NCI-H2029 (cell line): Measurements from ENCODE around the gene CHRM3.
"Not testable (repeated sequence)": the region's sequence is repeated elsewhere in the genome, so short reads cannot be mapped to it uniquely, and the experiment has no call there.

Experiments
- DNase-seq: peaks from one replicate; lab custom pipeline; 2025; lab: John Stamatoyannopoulos, UW

CHRM3 gene

GRCh38 chr1:239386453-239387303 is at the start of gene CHRM3:
Gene CHRM3, plus strand, starts transcription at chr1:239386568. Its CDS starts 520,884 bp downstream, at chr1:239907452.
- no peak for DNase-seq

GRCh38 chr1:239337799-239338430 is 48.5 kb upstream of the CHRM3 start:
- DNase-seq = no peak

DNA sequence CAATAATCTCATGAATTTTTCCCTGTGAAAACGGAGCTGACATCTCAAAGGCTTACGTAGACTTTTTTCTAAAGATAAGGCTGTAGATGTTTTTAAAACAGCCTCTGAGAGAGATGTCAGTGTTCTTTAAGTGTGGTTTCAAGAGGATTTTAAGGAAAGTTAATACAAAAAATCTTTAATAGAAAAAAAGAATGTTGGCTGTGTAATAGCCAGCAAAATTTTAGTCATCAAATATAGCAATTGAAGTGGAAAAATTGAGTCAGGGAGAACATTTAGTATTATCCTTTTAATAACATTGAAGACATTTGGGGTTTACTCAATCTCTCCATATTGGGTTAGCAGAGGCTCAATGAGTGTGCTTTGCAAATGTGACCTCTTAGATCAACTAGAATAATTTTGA is 38.6 kb upstream of the CHRM3 start:
- no peak for DNase-seq

DNA sequence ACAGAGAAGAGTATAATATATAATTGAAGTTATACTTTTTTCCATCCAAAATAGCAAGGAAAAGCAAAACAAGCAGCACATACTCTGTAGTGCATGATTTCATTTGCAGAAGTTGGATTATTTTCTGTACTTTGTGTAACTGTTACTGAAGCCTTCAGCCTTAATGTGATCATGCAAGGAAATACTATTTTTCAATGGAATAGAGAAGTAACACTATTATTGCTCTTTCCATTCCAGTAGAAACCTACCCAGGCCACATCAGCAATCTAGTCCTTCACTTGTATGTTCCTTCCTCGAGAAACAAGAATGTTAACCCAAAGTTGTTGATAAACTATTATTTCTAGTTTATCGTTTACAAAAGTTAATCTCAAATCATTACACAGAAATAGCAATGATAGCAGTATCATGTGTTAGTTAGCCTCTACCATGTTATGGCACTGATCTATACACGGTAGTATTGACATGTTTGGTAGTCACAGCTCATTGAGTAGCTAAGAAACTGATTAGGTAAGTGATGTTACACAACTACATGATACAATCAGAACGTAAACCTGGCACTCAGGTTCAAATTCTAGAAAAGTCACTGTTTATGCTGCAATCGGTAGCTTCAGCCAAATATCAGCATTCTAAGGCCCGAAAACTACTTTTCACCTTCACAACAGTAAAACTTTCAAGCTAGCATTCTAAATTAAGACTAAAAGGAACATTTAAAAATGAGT is 37.6 kb upstream of the CHRM3 start:
- no peak for DNase-seq

- no peak for DNase-seq
Observed at GRCh38 chr1:239349699-239350098, 36.7 kb upstream of the CHRM3 start.

DNA sequence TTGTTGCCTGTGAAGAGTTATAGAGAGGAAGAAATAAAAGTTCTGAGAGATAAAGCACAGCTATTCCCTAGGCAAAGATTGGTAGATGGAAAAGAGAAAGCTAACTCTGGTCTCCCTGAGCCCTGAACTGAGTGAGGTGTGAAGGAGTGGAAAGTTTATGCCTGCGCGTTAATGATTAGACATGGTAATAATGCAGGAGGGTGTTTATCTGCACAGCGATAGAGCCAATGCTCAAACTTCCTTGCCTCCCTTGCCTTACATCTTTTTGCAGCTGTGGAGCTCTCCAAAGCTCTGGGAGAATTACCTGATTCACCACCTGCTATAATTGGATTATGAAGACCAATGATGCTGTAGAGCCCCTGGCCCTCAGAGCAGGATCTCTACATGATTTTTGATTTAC is 32.8 kb upstream of the CHRM3 start:
- no peak for DNase-seq

DNA sequence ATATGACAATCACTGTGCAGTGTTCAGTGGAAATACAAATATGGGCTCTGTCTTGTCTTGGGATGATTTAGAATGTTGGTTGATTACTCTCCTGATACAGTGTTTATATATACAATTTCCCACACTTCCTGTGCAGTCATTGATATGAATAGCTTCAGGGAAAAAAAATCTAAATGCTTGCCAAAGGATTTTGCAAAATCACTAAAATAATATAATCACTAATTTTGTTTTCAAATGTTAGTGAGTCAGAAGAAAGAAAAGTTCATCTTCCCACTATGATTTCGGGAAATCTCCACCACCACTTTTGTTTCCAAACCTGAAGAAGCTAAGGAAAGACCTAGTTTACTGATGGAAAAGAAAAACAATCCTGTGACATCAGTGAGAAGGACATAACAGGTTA is 32.1 kb upstream of the CHRM3 start:
- no peak for DNase-seq

DNA sequence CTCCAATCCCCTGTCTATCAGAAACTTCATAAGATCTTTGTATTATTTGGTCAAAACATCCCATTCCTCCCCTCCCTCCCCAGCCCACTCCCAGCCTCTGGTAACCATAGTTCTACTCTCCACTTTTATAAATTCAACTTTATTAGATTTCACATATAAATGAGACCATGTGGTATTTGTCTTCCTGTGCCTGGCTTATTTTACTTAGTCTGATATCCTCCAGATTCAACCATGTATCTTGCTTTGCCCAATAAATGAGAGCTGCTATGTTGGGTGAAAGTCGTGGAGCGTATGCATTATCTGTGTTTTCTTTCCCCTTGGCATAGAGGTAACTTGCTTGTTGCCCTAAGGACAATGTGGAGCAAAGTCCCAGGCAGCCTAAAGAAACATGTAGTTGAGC is 28.5 kb upstream of the CHRM3 start:
- DNase-seq = no peak

- no peak for DNase-seq
Observed at GRCh38 chr1:239361403-239361802, 25.0 kb upstream of the CHRM3 start.

- DNase-seq = no peak
Observed at GRCh38 chr1:239363930-239364329, 22.4 kb upstream of the CHRM3 start.

DNA sequence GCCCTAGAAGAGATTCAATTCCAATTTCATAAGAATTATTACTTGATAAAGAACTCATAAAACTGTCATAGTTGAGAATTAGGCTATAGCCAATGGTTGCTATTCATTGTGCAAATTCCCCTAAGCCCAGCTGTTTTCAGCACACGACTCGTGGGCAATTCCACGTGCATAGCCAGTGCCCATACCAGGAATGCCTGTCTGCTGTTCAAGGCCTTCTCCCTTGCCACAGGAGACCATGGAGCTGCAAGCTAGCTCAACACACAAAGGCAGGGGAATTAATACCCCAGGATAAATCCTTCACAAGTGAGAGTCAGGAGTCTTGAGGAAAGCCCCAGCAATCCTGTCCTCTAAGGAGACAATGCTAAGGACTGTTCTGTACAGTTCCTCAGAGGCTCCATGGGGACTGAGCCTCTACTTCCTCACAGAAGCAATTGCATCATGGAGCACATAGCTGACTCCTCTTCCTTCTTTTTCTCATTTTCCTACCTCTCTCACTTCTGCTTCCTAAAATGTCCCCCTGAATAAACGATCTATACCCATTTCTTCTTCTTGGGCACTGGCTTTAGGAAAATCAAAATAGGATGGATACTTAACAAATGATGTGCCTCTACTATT is 19.1 kb upstream of the CHRM3 start:
- no peak for DNase-seq

- no peak for DNase-seq
Observed at GRCh38 chr1:239368436-239369109, 17.8 kb upstream of the CHRM3 start.

- DNase-seq = not testable (repeated sequence)
Observed at GRCh38 chr1:239370869-239371268, 15.5 kb upstream of the CHRM3 start.

DNA sequence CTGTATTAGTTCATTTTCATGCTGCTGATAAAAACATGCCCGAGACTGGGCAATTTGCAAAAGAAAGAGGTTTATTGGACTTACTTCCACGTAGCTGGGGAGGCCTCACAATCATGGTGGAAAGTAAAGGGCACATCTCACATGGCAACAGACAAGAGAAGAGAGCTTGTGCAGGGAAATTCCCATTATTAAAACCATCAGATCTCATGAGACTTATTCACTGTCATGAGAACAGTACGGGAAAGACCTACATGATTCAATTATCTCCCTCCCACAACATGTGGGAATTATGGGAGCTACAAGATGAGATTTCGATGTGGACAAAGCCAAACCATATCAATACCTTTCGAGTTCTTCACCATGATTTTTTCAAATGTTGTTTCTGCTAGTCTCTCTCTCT is 3.7 kb upstream of the CHRM3 start:
- no peak for DNase-seq

DNA sequence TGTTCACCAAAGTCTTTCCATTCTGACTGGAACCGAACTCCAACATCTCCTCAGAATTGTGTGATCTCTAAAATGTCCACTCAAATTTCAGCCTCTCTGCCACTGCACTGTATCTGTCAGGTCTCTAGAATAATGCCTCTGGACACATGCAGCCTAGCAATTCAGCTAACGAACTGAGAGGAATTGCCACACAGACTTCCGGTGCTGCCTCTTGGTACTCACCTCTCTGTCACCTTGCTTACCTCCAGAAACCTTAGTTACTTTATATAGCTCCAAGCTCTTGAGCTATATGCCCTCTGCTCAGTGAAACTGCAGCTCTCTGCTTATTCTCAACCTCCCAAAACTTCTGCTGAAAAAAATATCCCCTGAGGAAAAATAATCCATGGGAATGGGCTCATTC is 2.7 kb upstream of the CHRM3 start:
- no peak for DNase-seq

- no peak for DNase-seq
Observed at GRCh38 chr1:239387304-239388158, 1.2 kb downstream of the CHRM3 start.

GRCh38 chr1:239388159-239388485 is 1.8 kb downstream of the CHRM3 start:
- DNase-seq = no peak

GRCh38 chr1:239388578-239388977 is 2.2 kb downstream of the CHRM3 start:
- DNase-seq = no peak

- DNase-seq = no peak
Observed at GRCh38 chr1:239389703-239390102, 3.3 kb downstream of the CHRM3 start.

DNA sequence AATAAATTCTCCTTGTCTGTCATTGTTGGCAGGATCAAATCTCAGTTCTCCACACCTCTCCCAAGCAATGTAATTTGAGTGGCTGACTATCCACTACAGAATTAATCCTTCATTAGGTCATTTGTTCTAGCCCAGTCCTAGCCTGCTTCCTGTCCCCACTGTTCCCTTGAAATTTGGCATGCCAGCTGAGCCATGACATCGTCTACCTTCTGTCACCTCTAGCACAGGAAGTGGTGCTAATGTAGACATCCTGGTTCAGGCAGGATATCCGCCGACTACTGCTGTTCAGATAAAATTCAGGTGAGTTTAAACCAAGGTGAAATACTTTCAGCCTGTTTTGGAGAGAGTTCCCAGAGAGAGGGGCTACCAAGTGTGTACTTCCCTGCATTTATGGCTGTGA is 5.9 kb downstream of the CHRM3 start:
- no peak for DNase-seq

DNA sequence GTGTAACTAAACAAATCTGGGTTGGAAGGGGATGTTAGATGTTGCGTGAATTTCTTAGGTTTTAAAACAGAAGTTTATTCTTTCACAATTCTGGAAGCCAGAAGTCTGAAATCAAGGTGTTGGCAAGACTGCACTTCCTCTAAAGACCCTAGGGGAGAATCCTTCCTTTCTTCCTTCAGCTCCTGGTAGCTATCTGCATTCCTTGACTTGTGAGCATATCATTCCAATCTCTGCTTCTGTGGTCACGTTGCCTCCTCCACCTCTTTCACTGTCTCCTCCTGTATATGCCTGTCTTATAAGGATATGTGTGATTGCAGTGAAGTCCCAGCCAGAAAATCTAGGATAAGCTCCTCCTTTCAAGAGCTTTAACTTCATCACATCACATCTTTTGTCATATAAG is 7.7 kb downstream of the CHRM3 start:
- DNase-seq = no peak
